Ramos (cell line): Measurements from ENCODE around the gene EID3.

ENCODE experiments used
- in situ Hi-C: fragments of 300-500 bp; cut with MboI; formaldehyde crosslinking; loops from one replicate; pipeline ENCODE4 v1.14.3; 2022; ENCODE audit warnings: low sequenced_read_pairs; ENCODE audit not compliant: unreplicated experiment

EID3 gene

GRCh38 chr12:104353012-104353981, 49.8 kb downstream of the EID3 start:
- in situ Hi-C loops = no loop called here

- in situ Hi-C loops = no loop called here
Measured at GRCh38 chr12:104354167-104354867, 50.8 kb downstream of the EID3 start.
